Endothelial cell of umbilical vein (primary cell): Measurements from ENCODE around the gene ZC3H13. TPM values are rescaled to one million over a fixed set of nuclear protein-coding genes. Genes with fewer than 3 reads are reported as not detected.

Experiments used
- BruUV-seq: library from RNA; stranded (reverse); fragments of 400-500 nt; replicated peaks from 2 replicates; lab custom pipeline; 2021; lab: Mats Ljungman, UMichigan
- CTCF ChIA-PET: fragments of 300-600, 350-600 bp; sonication (Branson Sonifier 250); formaldehyde crosslinking; loops from one replicate; lab custom pipeline; 2021; ENCODE audit warnings: antibody characterized with exemption, inconsistent platforms; lab: Charles Lee
- POLR2A ChIA-PET: fragments of 300-600, 350-600 bp; sonication (Branson Sonifier 250); formaldehyde crosslinking; loops from one replicate; lab custom pipeline; 2021; ENCODE audit warnings: antibody characterized with exemption, inconsistent platforms; lab: Charles Lee
- DNase-seq: peaks from one replicate; pipeline ENCODE4 v3.0.0-alpha.2; 2011; ENCODE audit warnings: low read depth, low spot score
- FAIRE-seq: peaks from 2 replicates; lab custom pipeline; 2011; peaks lifted over from hg19 to GRCh38; lab: Jason Lieb, UNC
- H2AFZ ChIP-seq: 2 replicates; pipeline ENCODE4 v1.6.0; 2012; ENCODE audit warnings: low read depth, low read length, control low read depth, inconsistent platforms
- H3K27ac ChIP-seq: 2 replicates; pipeline ENCODE4 v1.5.1; 2011; ENCODE audit warnings: low read depth, mild to moderate bottlenecking, control low read depth, low read length, moderate library complexity; ENCODE audit not compliant: insufficient read depth
- H3K27me3 ChIP-seq, 2 experiments: 2 replicates each; pipeline versions ENCODE4 v1.6.0 to v1.6.1; 2011; ENCODE audit warnings: low read length in 2 of 2, mixed read lengths in 1 of 2; ENCODE audit not compliant: control insufficient read depth in 2 of 2, insufficient read depth in 2 of 2
- H3K36me3 ChIP-seq, 2 experiments: 2 replicates in 1 of 2; 3 replicates in 1 of 2; pipeline ENCODE4 v1.5.1; 2011; ENCODE audit warnings: low read length in 2 of 2, mild to moderate bottlenecking in 1 of 2, moderate library complexity in 1 of 2; ENCODE audit not compliant: control insufficient read depth in 2 of 2, insufficient read depth in 2 of 2; ENCODE audit errors: extremely low read depth in 1 of 2
- H3K4me1 ChIP-seq: 3 replicates; pipeline ENCODE4 v1.5.1; 2011; ENCODE audit warnings: mild to moderate bottlenecking, low read length; ENCODE audit not compliant: control insufficient read depth, insufficient read depth; ENCODE audit errors: extremely low read depth
- H3K4me2 ChIP-seq: 2 replicates; pipeline ENCODE4 v1.6.1; 2011; ENCODE audit warnings: low read length, control low read depth, mixed read lengths; ENCODE audit not compliant: insufficient read depth
- H3K4me3 ChIP-seq, 3 experiments: fragments of 200-600 bp in 1 of 3; sonication (generic), shearing (Covaris generic) in 1 of 3; replicated peaks in 1 of 3; 2 replicates each; pipeline ENCODE4 v1.5.1; 2011 to 2016; ENCODE audit warnings: control low read depth in 3 of 3, low read length in 3 of 3, mild to moderate bottlenecking in 2 of 3, inconsistent platforms in 1 of 3, low read depth in 1 of 3, moderate library complexity in 1 of 3; ENCODE audit not compliant: insufficient read depth in 1 of 3
- H3K79me2 ChIP-seq: 2 replicates; pipeline ENCODE4 v1.6.0; 2012; ENCODE audit warnings: low read length, inconsistent platforms; ENCODE audit not compliant: control insufficient read depth, insufficient read depth
- H3K9ac ChIP-seq: replicated peaks from 2 replicates; pipeline ENCODE3; 2011; ENCODE audit warnings: low read length, control low read depth; ENCODE audit not compliant: insufficient read depth; ENCODE audit errors: extremely low read depth
- H3K9me1 ChIP-seq: replicated peaks from 3 replicates; pipeline ENCODE4 v1.6.0; 2011; ENCODE audit warnings: mild to moderate bottlenecking, low read length; ENCODE audit not compliant: control insufficient read depth, insufficient read depth; ENCODE audit errors: extremely low read depth
- H3K9me3 ChIP-seq: replicated peaks from 2 replicates; pipeline ENCODE4 v1.5.1; 2012; ENCODE audit warnings: low read length, inconsistent platforms; ENCODE audit not compliant: control insufficient read depth, insufficient read depth
- H4K20me1 ChIP-seq: replicated peaks from 2 replicates; pipeline ENCODE3; 2011; ENCODE audit warnings: mild to moderate bottlenecking, low read length; ENCODE audit not compliant: control insufficient read depth, insufficient read depth; ENCODE audit errors: extremely low read depth
- CTCF ChIP-seq, 2 donors: IDR thresholded peaks; 1 replicate in 1 of 2; 2 replicates in 1 of 2; pipeline ENCODE4 v1.5.1; 2011; ENCODE audit warnings: low read length in 2 of 2, mild to moderate bottlenecking in 2 of 2, moderate library complexity in 2 of 2, control low read depth in 1 of 2, inconsistent platforms in 1 of 2, low read depth in 1 of 2; ENCODE audit not compliant: insufficient read depth in 1 of 2; ENCODE audit errors: extremely low read depth in 1 of 2
- EZH2 ChIP-seq: IDR thresholded peaks from 2 replicates; pipeline ENCODE4 v1.6.1; 2012; ENCODE audit warnings: borderline replicate concordance, low read depth, mild to moderate bottlenecking, moderate library complexity, low read length, inconsistent platforms; ENCODE audit not compliant: severe bottlenecking
- FOS ChIP-seq: IDR thresholded peaks from 2 replicates; pipeline ENCODE4 v1.6.1; 2011; ENCODE audit warnings: mild to moderate bottlenecking, low read length, moderate library complexity, borderline replicate concordance; ENCODE audit not compliant: insufficient read depth
- GATA2 ChIP-seq: IDR thresholded peaks from 2 replicates; pipeline ENCODE4 v1.7.0; 2011; ENCODE audit warnings: low read depth, mild to moderate bottlenecking, moderate library complexity, mixed read lengths, low read length; ENCODE audit not compliant: insufficient read length, insufficient read depth
- JUN ChIP-seq: IDR thresholded peaks from 2 replicates; pipeline ENCODE4 v1.6.1; 2011; ENCODE audit warnings: borderline replicate concordance, low read depth; ENCODE audit not compliant: insufficient read length, insufficient read depth
- MYC ChIP-seq: IDR thresholded peaks from one replicate; pipeline ENCODE4 v1.6.1; 2011; ENCODE audit warnings: mild to moderate bottlenecking, low read depth, low read length
- POLR2A ChIP-seq: IDR thresholded peaks from 2 replicates; pipeline ENCODE4 v1.6.1; 2012; ENCODE audit warnings: low read depth, mild to moderate bottlenecking, control low read depth, low read length
- POLR2AphosphoS5 ChIP-seq: IDR thresholded peaks from 2 replicates; pipeline ENCODE4 v1.6.1; 2012; ENCODE audit warnings: low read depth, mild to moderate bottlenecking, control low read depth, low read length, moderate library complexity; ENCODE audit not compliant: insufficient read depth
- dilution Hi-C: fragments of 300-500 bp; cut with MboI; formaldehyde crosslinking; loops from one replicate; pipeline ENCODE4 v1.15.0; 2019; ENCODE audit warnings: low sequenced_read_pairs; ENCODE audit not compliant: extremely low pct_ligation_motif_present
- intact Hi-C: fragments of 100-400 bp; cut with micrococcal nuclease; formaldehyde crosslinking; loops from one replicate; pipeline ENCODE4 v1.10.0; 2022
- polyA plus RNA-seq, 4 experiments: library from polyadenylated mRNA; depleted of rRNA in 3 of 4; stranded (reverse) in 3 of 4; unstranded in 1 of 4; fragments of >200 nt; gene quantifications; 2 replicates each; pipeline versions ENCODE4 v1.2.1 to v1.2.3, GENCODE V29; 2011 to 2012; ENCODE audit warnings: missing spikeins in 1 of 4
- total RNA-seq: library from RNA; stranded (reverse); gene quantifications from 2 replicates; pipeline ENCODE4 v1.2.3, GENCODE V29; 2021
- TF ChIP-seq, protein P1 (sequence below): IDR thresholded peaks from 2 replicates; pipeline ENCODE4 v1.6.1; 2011; ENCODE audit not compliant: insufficient read depth, insufficient read length

ZC3H13 gene
- total and polyA plus RNA-seq, 2 donors (not counting 3 experiments of a cell fraction or from before 2014, with no cell fraction given), result 3.8 to 36.6 TPM

DNA sequence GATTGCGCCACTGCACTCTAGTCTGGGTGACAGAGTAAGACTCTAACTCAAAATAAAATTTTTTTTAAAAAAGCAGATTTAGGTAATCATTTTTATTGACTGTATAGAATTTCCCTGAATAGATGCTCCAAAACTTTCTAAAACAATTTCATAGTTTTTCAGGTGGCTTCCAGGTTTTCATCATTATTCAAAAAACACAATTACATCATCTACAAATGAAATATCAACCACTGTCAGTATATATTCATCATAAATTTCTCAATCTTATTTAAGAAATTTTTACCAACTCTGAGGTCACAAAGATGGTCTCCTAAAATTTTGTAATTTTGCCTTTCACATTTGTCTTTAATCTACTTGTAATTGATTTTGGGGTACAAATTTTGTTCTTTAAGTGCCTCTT is 48.1 kb downstream of the ZC3H13 start:
- TF ChIP-seq FOS (no peak), POLR2A (no peak), MYC (no peak), GATA2 (no peak), POLR2AphosphoS5 (no peak), EZH2 (no peak), JUN (no peak), CTCF (IDR thresholded peaks at IDR 0.05; ENCODE audit: extremely low read depth in 1 of 2, insufficient read depth in 1 of 2, low read depth in 1 of 2, low read length in 2 of 2) (no peak)
- TF ChIP-seq, protein P1, sequence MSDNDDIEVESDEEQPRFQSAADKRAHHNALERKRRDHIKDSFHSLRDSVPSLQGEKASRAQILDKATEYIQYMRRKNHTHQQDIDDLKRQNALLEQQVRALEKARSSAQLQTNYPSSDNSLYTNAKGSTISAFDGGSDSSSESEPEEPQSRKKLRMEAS, result no peak
- H2AFZ ChIP-seq, result no peak overlapping the region
- intact Hi-C loops, result no loop called here
- no peaks in the 10 kb centered on the region for H3K79me2 ChIP-seq
- BruUV-seq, result no TSS peak
- dilution Hi-C loops, result no loop called here
- no peaks in the 10 kb centered on the region for H3K9me1 ChIP-seq
- H3K36me3 ChIP-seq, result peaks cover 5 to 9% of the 10 kb centered on the region in 2 experiments
- H3K4me3 ChIP-seq, result no peak overlapping the region
- no peaks in the 10 kb centered on the region for H3K9me3 ChIP-seq
- no peak overlapping the region for H3K4me2 ChIP-seq
- FAIRE-seq (no peak), DNase-seq (no peak)
- H3K9ac ChIP-seq, result no peak overlapping the region
- H3K27ac ChIP-seq, result no peak overlapping the region
- ChIA-PET CTCF (no interaction called here), POLR2A (no interaction called here)
- H4K20me1 ChIP-seq, result no peaks in the 10 kb centered on the region
- no peaks in the 10 kb centered on the region for H3K27me3 ChIP-seq
- no peaks in the 10 kb centered on the region for H3K4me1 ChIP-seq
